HG03520 (cell line): Measurements from ENCODE around the gene NXPE3.

Experiments
- ATAC-seq: cut with Tn5 transposase; IDR thresholded peaks from one replicate; pipeline ENCODE4 v1.9.1; 2021; ENCODE audit warnings: mild to moderate bottlenecking, moderate library complexity; ENCODE audit not compliant: unreplicated experiment

The NXPE3 gene

GRCh38 chr3:101868534-101869464, 89.8 kb downstream of the NXPE3 start:
- no peak for ATAC-seq

- ATAC-seq = no peak
Observed at GRCh38 chr3:101870138-101870537, 91.1 kb downstream of the NXPE3 start.

GRCh38 chr3:101873619-101874018, 94.6 kb downstream of the NXPE3 start:
- ATAC-seq = no peak

GRCh38 chr3:101876142-101876541, 97.1 kb downstream of the NXPE3 start:
- ATAC-seq = no peak
